HEK293T (cell line): Measurements from ENCODE around the gene PUS7L.

ENCODE experiments used
- BHLHE40 ChIP-seq: fragments of 450-650 bp; IDR thresholded peaks from 2 replicates; pipeline ENCODE4 v1.6.1; 2016; ENCODE audit warnings: mild to moderate bottlenecking, moderate library complexity, borderline replicate concordance
- FOXA1 ChIP-seq: fragments of 450-650 bp; IDR thresholded peaks from 2 replicates; pipeline ENCODE4 v1.6.1; 2016; ENCODE audit warnings: mild to moderate bottlenecking
- FOXK2 ChIP-seq: fragments of 450-650 bp; IDR thresholded peaks from 2 replicates; pipeline ENCODE4 v1.6.1; 2016; ENCODE audit warnings: mild to moderate bottlenecking
- FOXM1 ChIP-seq: fragments of 450-650 bp; IDR thresholded peaks from 2 replicates; pipeline ENCODE4 v1.6.1; 2017; ENCODE audit warnings: mild to moderate bottlenecking, borderline replicate concordance
- LEF1 ChIP-seq: fragments of 450-650 bp; IDR thresholded peaks from 2 replicates; pipeline ENCODE4 v1.6.1; 2017; ENCODE audit warnings: mild to moderate bottlenecking, borderline replicate concordance
- NFRKB ChIP-seq: fragments of 450-650 bp; IDR thresholded peaks from 2 replicates; pipeline ENCODE4 v1.6.1; 2016; ENCODE audit warnings: mild to moderate bottlenecking, moderate library complexity
- SP1 ChIP-seq: fragments of 450-650 bp; IDR thresholded peaks from 2 replicates; pipeline ENCODE4 v1.6.1; 2017
- ZNF384 ChIP-seq: fragments of 450-650 bp; IDR thresholded peaks from 2 replicates; pipeline ENCODE4 v1.6.1; 2016
- TF ChIP-seq, protein P1 (sequence below): fragments of 450-650 bp; IDR thresholded peaks from 2 replicates; pipeline ENCODE4 v1.6.1; 2016

DNA sequence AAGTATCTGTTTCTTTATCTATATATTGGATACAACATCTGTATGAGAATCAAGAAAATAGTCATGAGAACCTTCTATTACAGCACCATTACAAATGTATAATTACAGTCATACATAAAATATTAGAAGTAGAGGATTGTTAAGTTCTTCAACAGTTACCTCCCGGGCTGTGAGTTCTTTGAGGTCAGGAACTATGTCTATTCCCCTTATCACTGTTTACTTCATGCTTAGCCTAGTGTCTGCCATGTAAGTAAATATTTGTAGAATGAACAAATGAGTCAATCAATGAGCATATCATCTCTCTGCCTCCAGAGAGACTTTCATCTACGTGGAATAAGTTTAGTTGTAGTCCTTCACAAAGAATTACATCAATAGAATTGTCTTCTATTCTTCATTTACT, 47.2 kb downstream of the PUS7L start:
- TF ChIP-seq FOXA1 (no peak), SP1 (no peak), FOXM1 (no peak), NFRKB (no peak), LEF1 (no peak), FOXK2 (no peak), BHLHE40 (no peak), ZNF384 (no peak)
- TF ChIP-seq, protein P1, sequence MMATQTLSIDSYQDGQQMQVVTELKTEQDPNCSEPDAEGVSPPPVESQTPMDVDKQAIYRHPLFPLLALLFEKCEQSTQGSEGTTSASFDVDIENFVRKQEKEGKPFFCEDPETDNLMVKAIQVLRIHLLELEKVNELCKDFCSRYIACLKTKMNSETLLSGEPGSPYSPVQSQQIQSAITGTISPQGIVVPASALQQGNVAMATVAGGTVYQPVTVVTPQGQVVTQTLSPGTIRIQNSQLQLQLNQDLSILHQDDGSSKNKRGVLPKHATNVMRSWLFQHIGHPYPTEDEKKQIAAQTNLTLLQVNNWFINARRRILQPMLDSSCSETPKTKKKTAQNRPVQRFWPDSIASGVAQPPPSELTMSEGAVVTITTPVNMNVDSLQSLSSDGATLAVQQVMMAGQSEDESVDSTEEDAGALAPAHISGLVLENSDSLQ = no peak
